ENCODE results near the gene BCL7C. TPM values are rescaled to one million over a fixed set of nuclear protein-coding genes. Genes with fewer than 3 reads are reported as not detected.

BCL7C gene
- total and polyA plus RNA-seq, 2 of the 13 experiments (the other 11 are each of a cell fraction or from before 2014, with no cell fraction given), result 17.7 to 33.8 TPM

- TF ChIP-seq YEATS2 (CRISPR knock-in tag; IDR thresholded peaks at IDR 0.05; ENCODE audit: borderline replicate concordance) (peak; percentile 67; the same call in 1 of the 2 replicates), ZNF136 (CRISPR knock-in tag; IDR thresholded peaks at IDR 0.05; ENCODE audit: low read depth) (peak; percentile 74; the same call in 1 of the 2 replicates), ZNF776 (CRISPR knock-in tag; IDR thresholded peaks at IDR 0.05) (0 out of 2 replicates have a peak, but pooled peaks have one; percentile 5), SAFB2 (CRISPR knock-in tag; IDR thresholded peaks at IDR 0.05; ENCODE audit: borderline replicate concordance, low read depth) (peak; percentile 32; the same call in 1 of the 2 replicates), ZFP62 (CRISPR knock-in tag; IDR thresholded peaks at IDR 0.05) (no peak), ZNF770 (CRISPR knock-in tag; IDR thresholded peaks at IDR 0.05) (peak; percentile 55; the same call in 1 of the 2 replicates), AHDC1 (CRISPR knock-in tag; IDR thresholded peaks at IDR 0.05; ENCODE audit: borderline replicate concordance) (peak; percentile 39; the same call in 1 of the 2 replicates), THAP11 (CRISPR knock-in tag; IDR thresholded peaks at IDR 0.05) (peak; percentile 91), FOXA3 (CRISPR knock-in tag; IDR thresholded peaks at IDR 0.05) (peak; percentile 45; the same call in 1 of the 2 replicates), ZNF121 (CRISPR knock-in tag; IDR thresholded peaks at IDR 0.05) (no peak), ZIK1 (CRISPR knock-in tag; IDR thresholded peaks at IDR 0.05; ENCODE audit: borderline replicate concordance, low read depth) (0 out of 2 replicates have a peak, but pooled peaks have one; percentile 24), IKZF5 (CRISPR knock-in tag; IDR thresholded peaks at IDR 0.05) (peak; percentile 26; the same call in 1 of the 2 replicates), ATF4 (CRISPR knock-in tag; IDR thresholded peaks at IDR 0.05) (0 out of 4 replicates have a peak, but pooled peaks of 1 of the 2 experiments have one; percentile 16), YEATS4 (CRISPR knock-in tag; IDR thresholded peaks at IDR 0.05; ENCODE audit: borderline replicate concordance) (peak; percentile 53; the same call in 1 of the 2 replicates), ZBTB34 (CRISPR knock-in tag; IDR thresholded peaks at IDR 0.05) (no peak)
Measured at GRCh38 chr16:30844671-30845449, 49.0 kb downstream of the BCL7C start (continued).

Data from HepG2 (cell line).